Prostate gland (tissue), 2 donors: Measurements from ENCODE around the gene CEP250.

Source experiments
- POLR2A ChIP-seq: fragments of 450-650 bp; IDR thresholded peaks from one replicate; pipeline ENCODE4 v1.6.1; 2016; ENCODE audit warnings: antibody characterized with exemption, mild to moderate bottlenecking
- POLR2AphosphoS5 ChIP-seq: sonication (generic); formaldehyde crosslinking; IDR thresholded peaks from one replicate; pipeline ENCODE4 v1.6.1; 2017; ENCODE audit warnings: antibody characterized with exemption
- TF ChIP-seq, protein P1 (sequence below), 4 experiments: fragments of 200-600 bp in 2 of 4; fragments of 450-650 bp in 2 of 4; sonication (generic) in 2 of 4; IDR thresholded peaks; 1 replicate in 3 of 4; 2 replicates in 1 of 4; pipeline ENCODE4 v1.5.1; 2016 to 2019; ENCODE audit warnings: antibody characterized with exemption in 4 of 4, mild to moderate bottlenecking in 2 of 4, moderate library complexity in 2 of 4

GRCh38 chr20:35539756-35540212, 84.4 kb downstream of the CEP250 start:
- TF ChIP-seq, protein P1, sequence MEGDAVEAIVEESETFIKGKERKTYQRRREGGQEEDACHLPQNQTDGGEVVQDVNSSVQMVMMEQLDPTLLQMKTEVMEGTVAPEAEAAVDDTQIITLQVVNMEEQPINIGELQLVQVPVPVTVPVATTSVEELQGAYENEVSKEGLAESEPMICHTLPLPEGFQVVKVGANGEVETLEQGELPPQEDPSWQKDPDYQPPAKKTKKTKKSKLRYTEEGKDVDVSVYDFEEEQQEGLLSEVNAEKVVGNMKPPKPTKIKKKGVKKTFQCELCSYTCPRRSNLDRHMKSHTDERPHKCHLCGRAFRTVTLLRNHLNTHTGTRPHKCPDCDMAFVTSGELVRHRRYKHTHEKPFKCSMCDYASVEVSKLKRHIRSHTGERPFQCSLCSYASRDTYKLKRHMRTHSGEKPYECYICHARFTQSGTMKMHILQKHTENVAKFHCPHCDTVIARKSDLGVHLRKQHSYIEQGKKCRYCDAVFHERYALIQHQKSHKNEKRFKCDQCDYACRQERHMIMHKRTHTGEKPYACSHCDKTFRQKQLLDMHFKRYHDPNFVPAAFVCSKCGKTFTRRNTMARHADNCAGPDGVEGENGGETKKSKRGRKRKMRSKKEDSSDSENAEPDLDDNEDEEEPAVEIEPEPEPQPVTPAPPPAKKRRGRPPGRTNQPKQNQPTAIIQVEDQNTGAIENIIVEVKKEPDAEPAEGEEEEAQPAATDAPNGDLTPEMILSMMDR (IDR thresholded peaks at IDR 0.05) = no peak
- TF ChIP-seq POLR2A (no peak), POLR2AphosphoS5 (no peak)
